H9 (cell line): ENCODE measurements around the gene ZNF358. TPM values are rescaled to one million over a fixed set of nuclear protein-coding genes. Genes with fewer than 3 reads are reported as not detected.

Source experiments
- DNase-seq: peaks from one replicate; pipeline ENCODE4 v3.0.0-alpha.2; 2017
- H2AFZ ChIP-seq: one replicate; pipeline ENCODE4 v1.6.1; 2013; ENCODE audit warnings: mild to moderate bottlenecking, low read length, control low read depth, moderate library complexity
- H2AK5ac ChIP-seq: 2 replicates; pipeline ENCODE4 v1.6.1; 2013; ENCODE audit warnings: low read length, control low read depth, mixed read lengths; ENCODE audit not compliant: insufficient read length
- H2BK120ac ChIP-seq: one replicate; pipeline ENCODE4 v1.6.1; 2013; ENCODE audit warnings: low read depth, mild to moderate bottlenecking, low read length, control low read depth, inconsistent platforms; ENCODE audit not compliant: poor library complexity, severe bottlenecking
- H2BK12ac ChIP-seq: 2 replicates; pipeline ENCODE4 v1.6.1; 2013; ENCODE audit warnings: low read length, control low read depth, mixed read lengths, low read depth; ENCODE audit not compliant: insufficient read length
- H2BK15ac ChIP-seq: 2 replicates; pipeline ENCODE4 v1.6.1; 2013; ENCODE audit warnings: low read depth, low read length, control low read depth
- H2BK20ac ChIP-seq: one replicate; pipeline ENCODE4 v1.6.1; 2013; ENCODE audit warnings: low read depth, mild to moderate bottlenecking, low read length, control low read depth, inconsistent platforms; ENCODE audit not compliant: poor library complexity, severe bottlenecking
- H2BK5ac ChIP-seq: 2 replicates; pipeline ENCODE4 v1.6.1; 2013; ENCODE audit warnings: low read length, control low read depth, mixed read lengths; ENCODE audit not compliant: insufficient read length
- H3K14ac ChIP-seq: 2 replicates; pipeline ENCODE4 v1.6.1; 2013; ENCODE audit warnings: low read length, control low read depth; ENCODE audit not compliant: insufficient read depth
- H3K18ac ChIP-seq: 2 replicates; pipeline ENCODE4 v1.6.1; 2013; ENCODE audit warnings: low read depth, mild to moderate bottlenecking, mixed read lengths, low read length, control low read depth; ENCODE audit not compliant: insufficient read length
- H3K23ac ChIP-seq: 2 replicates; pipeline ENCODE4 v1.6.1; 2013; ENCODE audit warnings: low read length, control low read depth, mixed read lengths, low read depth; ENCODE audit not compliant: insufficient read length
- H3K23me2 ChIP-seq: 2 replicates; pipeline ENCODE4 v1.6.1; 2013; ENCODE audit warnings: low read depth, mild to moderate bottlenecking, mixed read lengths, low read length, control low read depth; ENCODE audit not compliant: insufficient read length, poor library complexity, severe bottlenecking
- H3K27ac ChIP-seq: 2 replicates; pipeline ENCODE4 v1.5.1; 2013; ENCODE audit warnings: low read length, control low read depth, mixed read lengths, low read depth; ENCODE audit not compliant: insufficient read length
- H3K27me3 ChIP-seq: 2 replicates; pipeline ENCODE4 v1.6.1; 2013; ENCODE audit warnings: low read length, control low read depth, inconsistent platforms; ENCODE audit not compliant: insufficient read depth
- H3K4ac ChIP-seq: 2 replicates; pipeline ENCODE4 v1.6.1; 2013; ENCODE audit warnings: low read depth, mild to moderate bottlenecking, control low read depth, inconsistent platforms, low read length, moderate library complexity
- H3K4me1 ChIP-seq: 2 replicates; pipeline ENCODE4 v1.6.1; 2013; ENCODE audit warnings: low read length, control low read depth, inconsistent platforms; ENCODE audit not compliant: insufficient read depth
- H3K4me2 ChIP-seq: 2 replicates; pipeline ENCODE4 v1.6.1; 2013; ENCODE audit warnings: low read length, control low read depth, mixed read lengths; ENCODE audit not compliant: insufficient read length, insufficient read depth
- H3K56ac ChIP-seq: 2 replicates; pipeline ENCODE4 v1.6.1; 2013; ENCODE audit warnings: low read depth, mild to moderate bottlenecking, mixed read lengths, low read length, control low read depth; ENCODE audit not compliant: insufficient read length
- H3K79me1 ChIP-seq: 2 replicates; pipeline ENCODE4 v1.6.1; 2013; ENCODE audit warnings: low read depth, mild to moderate bottlenecking, moderate library complexity, low read length, control low read depth, inconsistent platforms; ENCODE audit not compliant: insufficient read depth, poor library complexity, severe bottlenecking
- H3K79me2 ChIP-seq: 2 replicates; pipeline ENCODE4 v1.6.1; 2013; ENCODE audit warnings: low read length, control low read depth, inconsistent platforms; ENCODE audit not compliant: insufficient read depth
- H3K9ac ChIP-seq: 2 replicates; pipeline ENCODE4 v1.6.1; 2013; ENCODE audit warnings: low read length, control low read depth, mixed read lengths; ENCODE audit not compliant: insufficient read length; ENCODE audit errors: extremely low read depth
- H3K9me3 ChIP-seq: one replicate; pipeline ENCODE4 v1.6.1; 2013; ENCODE audit warnings: low read depth, low read length, inconsistent platforms; ENCODE audit not compliant: control insufficient read depth
- H3T11ph ChIP-seq: one replicate; pipeline ENCODE4 v1.6.1; 2013; ENCODE audit warnings: mild to moderate bottlenecking, low read length, control low read depth, inconsistent platforms
- H4K20me1 ChIP-seq: one replicate; pipeline ENCODE4 v1.6.1; 2013; ENCODE audit not compliant: control insufficient read depth, insufficient read length, insufficient read depth
- H4K5ac ChIP-seq: 2 replicates; pipeline ENCODE4 v1.6.1; 2013; ENCODE audit warnings: low read depth, mild to moderate bottlenecking, mixed read lengths, low read length, control low read depth; ENCODE audit not compliant: insufficient read length
- H4K8ac ChIP-seq: replicated peaks from 2 replicates; pipeline ENCODE4 v1.6.1; 2013; ENCODE audit warnings: low read length, control low read depth, mixed read lengths, low read depth; ENCODE audit not compliant: insufficient read length
- H4K91ac ChIP-seq: 2 replicates; pipeline ENCODE4 v1.6.1; 2013; ENCODE audit warnings: low read depth, mild to moderate bottlenecking, moderate library complexity, mixed read lengths, low read length, control low read depth; ENCODE audit not compliant: insufficient read length
- H3K27ac Mint-ChIP-seq, 3 experiments: 2 replicates in 2 of 3; 3 replicates in 1 of 3; pipeline ENCODE4 v1.8.0; 2020 to 2021; ENCODE audit warnings: mixed read lengths in 3 of 3, mild to moderate bottlenecking in 1 of 3, moderate library complexity in 1 of 3
- H3K27me3 Mint-ChIP-seq: 2 replicates; pipeline ENCODE4 v1.8.0; 2021; ENCODE audit warnings: low read depth, mild to moderate bottlenecking, moderate library complexity, mixed read lengths
- H3K36me3 Mint-ChIP-seq, 3 experiments: 2 replicates in 2 of 3; 3 replicates in 1 of 3; pipeline ENCODE4 v1.8.0; 2020 to 2021; ENCODE audit warnings: low read depth in 3 of 3, mixed read lengths in 3 of 3; ENCODE audit not compliant: insufficient read depth in 1 of 3
- H3K4me1 Mint-ChIP-seq, 2 experiments: 2 replicates each; pipeline ENCODE4 v1.8.0; 2020; ENCODE audit warnings: mixed read lengths in 2 of 2
- H3K4me3 Mint-ChIP-seq, 2 experiments: 2 replicates in 1 of 2; 3 replicates in 1 of 2; pipeline ENCODE4 v1.8.0; 2020 to 2021; ENCODE audit warnings: mild to moderate bottlenecking in 2 of 2, mixed read lengths in 2 of 2, moderate library complexity in 1 of 2
- H3K9me3 Mint-ChIP-seq, 2 experiments: 2 replicates in 1 of 2; 3 replicates in 1 of 2; pipeline ENCODE4 v1.8.0; 2020; ENCODE audit warnings: mild to moderate bottlenecking in 2 of 2, mixed read lengths in 2 of 2, moderate library complexity in 1 of 2
- CTCF ChIP-seq: fragments of 200-600 bp; sonication (generic); conservative IDR thresholded peaks from 3 replicates; pipeline ENCODE4 v1.8.0; 2021; ENCODE audit warnings: antibody characterized with exemption, mild to moderate bottlenecking
- WGBS: extraction: QIAGEN DNeasy Blood & Tissue Kit; methylation state at CpG from one replicate; pipeline ENCODE4 v1.1.7; 2013; ENCODE audit warnings: missing lambda C conversion rate, low lambda C conversion rate, mixed read lengths; ENCODE audit not compliant: insufficient read length; ENCODE audit errors: extremely low coverage; 5-methylcytosine and 5-hydroxymethylcytosine counted together
- total RNA-seq: library from RNA; stranded (reverse); gene quantifications from 2 replicates; pipeline ENCODE4 v1.2.1, GENCODE V29; 2021

ZNF358 gene
- total RNA-seq, 1 experiment from 2014 or later, result 40.5 TPM

- H3K27ac Mint-ChIP-seq, result no peak overlapping the region
- H3K56ac ChIP-seq, result no peak overlapping the region
- H3K9me3 ChIP-seq, result no peaks in the 10 kb centered on the region
- H3K27ac ChIP-seq, result no peak overlapping the region
- no peak overlapping the region for H2AK5ac ChIP-seq
- H2BK20ac ChIP-seq, result no peak overlapping the region
- no peak overlapping the region for H3T11ph ChIP-seq
- H3K9ac ChIP-seq, result no peak overlapping the region
- no peak for TF ChIP-seq CTCF
- H3K79me2 ChIP-seq, result no peaks in the 10 kb centered on the region
- no peak overlapping the region for H4K5ac ChIP-seq
- no peaks in the 10 kb centered on the region for H3K23me2 ChIP-seq
- H2BK15ac ChIP-seq, result no peak overlapping the region
- 0 out of 7 replicates have a peak, but pooled peaks cover 0 to 3% (median 0%) of the 10 kb centered on the region in 3 experiments for H3K36me3 Mint-ChIP-seq
- H3K27me3 Mint-ChIP-seq, result no peaks in the 10 kb centered on the region
- H3K14ac ChIP-seq, result no peak overlapping the region
- H3K4me1 Mint-ChIP-seq, result peaks cover 6 to 16% of the 10 kb centered on the region in 2 experiments
- H3K4me2 ChIP-seq, result no peak overlapping the region
- no peak overlapping the region for H3K4me3 Mint-ChIP-seq
- WGBS, result no CpG with 5 or more reads among the region's 10 CpGs
- H2AFZ ChIP-seq, result no peak overlapping the region
- no peak overlapping the region for H4K8ac ChIP-seq
- no peaks in the 10 kb centered on the region for H4K20me1 ChIP-seq
- H3K79me1 ChIP-seq, result no peaks in the 10 kb centered on the region
- H3K18ac ChIP-seq, result no peak overlapping the region
- DNase-seq, result no peak
- H3K9me3 Mint-ChIP-seq, result no peaks in the 10 kb centered on the region
- H3K27me3 ChIP-seq, result no peaks in the 10 kb centered on the region
- no peak overlapping the region for H2BK5ac ChIP-seq
- H3K23ac ChIP-seq, result no peak overlapping the region
- H2BK120ac ChIP-seq, result no peak overlapping the region
- H3K4ac ChIP-seq, result no peak overlapping the region
- H4K91ac ChIP-seq, result no peak overlapping the region
- no peaks in the 10 kb centered on the region for H3K4me1 ChIP-seq
- no peak overlapping the region for H2BK12ac ChIP-seq
Measured at GRCh38 chr19:7477758-7478157, 38.1 kb upstream of the ZNF358 start.
